OCI-LY3 (cell line): ENCODE data around the gene TOR4A.

Source experiments
- EZH2phosphoT487 ChIP-seq: fragments of 200-600 bp; shearing (Covaris generic); IDR thresholded peaks from 2 replicates; pipeline ENCODE4 v1.6.1; 2018; ENCODE audit warnings: antibody characterized with exemption, mixed run types, low read depth
- TF ChIP-seq, protein P1 (sequence below): fragments of 200-600, 300-600 bp; sonication (generic); IDR thresholded peaks from 2 replicates; pipeline ENCODE4 v1.5.1; 2014; ENCODE audit warnings: antibody characterized with exemption, low read length, low read depth

DNA sequence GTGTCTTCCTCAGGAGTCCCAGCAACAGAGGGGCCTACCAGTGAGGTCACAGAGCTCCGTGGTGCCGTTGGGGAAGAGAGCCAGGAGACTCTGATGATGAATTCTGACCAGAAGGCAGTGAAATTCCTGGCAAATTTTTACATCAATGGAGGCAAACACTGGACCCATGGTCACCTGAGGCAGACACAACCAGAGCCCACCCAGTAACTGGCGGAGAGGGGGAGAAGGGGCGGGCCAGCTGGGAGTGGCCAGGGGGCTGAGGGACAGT is 26.4 kb upstream of the TOR4A start, which contains the start of gene STPG3:
- TF ChIP-seq, protein P1, sequence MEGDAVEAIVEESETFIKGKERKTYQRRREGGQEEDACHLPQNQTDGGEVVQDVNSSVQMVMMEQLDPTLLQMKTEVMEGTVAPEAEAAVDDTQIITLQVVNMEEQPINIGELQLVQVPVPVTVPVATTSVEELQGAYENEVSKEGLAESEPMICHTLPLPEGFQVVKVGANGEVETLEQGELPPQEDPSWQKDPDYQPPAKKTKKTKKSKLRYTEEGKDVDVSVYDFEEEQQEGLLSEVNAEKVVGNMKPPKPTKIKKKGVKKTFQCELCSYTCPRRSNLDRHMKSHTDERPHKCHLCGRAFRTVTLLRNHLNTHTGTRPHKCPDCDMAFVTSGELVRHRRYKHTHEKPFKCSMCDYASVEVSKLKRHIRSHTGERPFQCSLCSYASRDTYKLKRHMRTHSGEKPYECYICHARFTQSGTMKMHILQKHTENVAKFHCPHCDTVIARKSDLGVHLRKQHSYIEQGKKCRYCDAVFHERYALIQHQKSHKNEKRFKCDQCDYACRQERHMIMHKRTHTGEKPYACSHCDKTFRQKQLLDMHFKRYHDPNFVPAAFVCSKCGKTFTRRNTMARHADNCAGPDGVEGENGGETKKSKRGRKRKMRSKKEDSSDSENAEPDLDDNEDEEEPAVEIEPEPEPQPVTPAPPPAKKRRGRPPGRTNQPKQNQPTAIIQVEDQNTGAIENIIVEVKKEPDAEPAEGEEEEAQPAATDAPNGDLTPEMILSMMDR = no peak
- no peak for TF ChIP-seq EZH2phosphoT487
